HepG2 (cell line): ENCODE results near the gene HES1. TPM values are rescaled to one million over a fixed set of nuclear protein-coding genes. Genes with fewer than 3 reads are reported as not detected.

Source experiments
- ARID3A ChIP-seq: IDR thresholded peaks from 2 replicates; pipeline ENCODE4 v1.6.1; 2012; ENCODE audit warnings: low read depth, low read length, improper control_type of control experiment
- ATF3 ChIP-seq: sonication (generic); formaldehyde crosslinking; IDR thresholded peaks from 2 replicates; pipeline ENCODE4 v1.4.0; 2020; ENCODE audit warnings: missing genetic modification reagents
- CBX5 ChIP-seq: sonication (generic); formaldehyde crosslinking; IDR thresholded peaks from 2 replicates; pipeline ENCODE4 v1.4.0; 2020; ENCODE audit warnings: missing genetic modification reagents, borderline replicate concordance
- CHD2 ChIP-seq: IDR thresholded peaks from 2 replicates; pipeline ENCODE4 v1.6.1; 2011; ENCODE audit warnings: low read depth, low read length, improper control_type of control experiment
- CREB1 ChIP-seq, 2 experiments: fragments of 450-650 bp in 1 of 2; IDR thresholded peaks; 2 replicates each; pipeline ENCODE4 v1.6.1; 2016 to 2017; ENCODE audit warnings: control low read depth in 1 of 2, mild to moderate bottlenecking in 1 of 2, missing compliant biosample characterization in 1 of 2, missing genetic modification characterization in 1 of 2
- FOXP4 ChIP-seq: sonication (generic); formaldehyde crosslinking; IDR thresholded peaks from 2 replicates; pipeline ENCODE4 v1.4.0; 2020; ENCODE audit warnings: missing genetic modification reagents
- HNF1B ChIP-seq: sonication (generic); formaldehyde crosslinking; IDR thresholded peaks from 2 replicates; pipeline ENCODE4 v1.5.1; 2020; ENCODE audit warnings: mild to moderate bottlenecking, moderate library complexity, missing genetic modification reagents
- KLF9 ChIP-seq: IDR thresholded peaks from 2 replicates; pipeline ENCODE4 v1.6.1; 2016; ENCODE audit warnings: low read depth
- MEF2D ChIP-seq: sonication (generic); formaldehyde crosslinking; IDR thresholded peaks from 2 replicates; pipeline ENCODE4 v1.5.1; 2020; ENCODE audit warnings: mild to moderate bottlenecking, missing genetic modification reagents
- MTF2 ChIP-seq: sonication (generic); formaldehyde crosslinking; IDR thresholded peaks from 2 replicates; pipeline ENCODE4 v1.5.0; 2020; ENCODE audit warnings: missing genetic modification reagents, borderline replicate concordance
- MYC ChIP-seq: sonication (generic); formaldehyde crosslinking; IDR thresholded peaks from 2 replicates; pipeline ENCODE4 v1.9.0; 2021; ENCODE audit warnings: missing genetic modification reagents, borderline replicate concordance
- NFIC ChIP-seq: IDR thresholded peaks from 2 replicates; pipeline ENCODE4 v1.6.1; 2012; ENCODE audit warnings: mild to moderate bottlenecking, low read length, inconsistent platforms
- SALL1 ChIP-seq: sonication (generic); formaldehyde crosslinking; IDR thresholded peaks from 2 replicates; pipeline ENCODE4 v1.8.0; 2022; ENCODE audit warnings: mild to moderate bottlenecking, missing genetic modification reagents
- TBX2 ChIP-seq: sonication (generic); formaldehyde crosslinking; IDR thresholded peaks from 2 replicates; pipeline ENCODE4 v1.5.0; 2020; ENCODE audit warnings: missing genetic modification reagents, mild to moderate bottlenecking, borderline replicate concordance
- YEATS2 ChIP-seq: sonication (generic); formaldehyde crosslinking; IDR thresholded peaks from 2 replicates; pipeline ENCODE4 v1.4.0; 2020; ENCODE audit warnings: missing genetic modification reagents, borderline replicate concordance
- ZBTB2 ChIP-seq: sonication (generic); formaldehyde crosslinking; IDR thresholded peaks from 2 replicates; pipeline ENCODE4 v1.8.0; 2022; ENCODE audit warnings: low read depth, missing genetic modification reagents
- ZNF232 ChIP-seq: sonication (generic); formaldehyde crosslinking; IDR thresholded peaks from 2 replicates; pipeline ENCODE4 v1.4.0; 2020; ENCODE audit warnings: missing genetic modification reagents, borderline replicate concordance
- ZNF350 ChIP-seq: sonication (generic); formaldehyde crosslinking; IDR thresholded peaks from 2 replicates; pipeline ENCODE4 v1.4.0; 2020; ENCODE audit warnings: mild to moderate bottlenecking, low read depth, missing genetic modification reagents, borderline replicate concordance
- ZNF761 ChIP-seq: sonication (generic); formaldehyde crosslinking; conservative IDR thresholded peaks from 2 replicates; pipeline ENCODE4 v1.4.0; 2020; ENCODE audit warnings: mild to moderate bottlenecking, missing genetic modification reagents
- ZNF781 ChIP-seq: sonication (generic); formaldehyde crosslinking; IDR thresholded peaks from 2 replicates; pipeline ENCODE4 v1.5.1; 2020; ENCODE audit warnings: borderline replicate concordance, mild to moderate bottlenecking, missing genetic modification reagents; ENCODE audit errors: not compliant biosample characterization
- polyA plus RNA-seq, 8 experiments: library from polyadenylated mRNA; depleted of rRNA in 3 of 8; stranded (reverse) in 7 of 8; unstranded in 1 of 8; fragments of >200 nt; fragmentation: Illumina TruSeq in 4 of 8; extraction: Trizol in 4 of 8; gene quantifications; 2 replicates each; pipeline versions ENCODE4 v1.2.1 to v1.2.3, GENCODE V29; 2011 to 2016; ENCODE audit warnings: low read depth in 4 of 8, missing spikeins in 1 of 8, mixed read lengths in 1 of 8; ENCODE audit not compliant: insufficient read depth in 1 of 8
- total RNA-seq, 5 experiments: library from RNA; depleted of rRNA; stranded (reverse); fragments of >200 nt; fragmentation: Illumina TruSeq; extraction: Trizol; gene quantifications; 2 replicates each; pipeline ENCODE4 v1.2.3, GENCODE V29; 2016; ENCODE audit warnings: low read depth in 1 of 5

The HES1 gene
- total and polyA plus RNA-seq, 2 of the 13 experiments (the other 11 are each of a cell fraction or from before 2014, with no cell fraction given) = 15.4 to 19.8 TPM

- peak; percentile 56 for TF ChIP-seq FOXP4 (CRISPR knock-in tag)
- peak; percentile 51; the same call in 1 of the 2 replicates for TF ChIP-seq MYC
- peak; percentile 47; the same call in 1 of the 2 replicates for TF ChIP-seq MEF2D (CRISPR knock-in tag)
- TF ChIP-seq ZBTB2 (CRISPR knock-in tag) = no peak
- TF ChIP-seq ZNF781 (CRISPR knock-in tag) = peak; percentile 41
- peak; percentile 65; the same call in 1 of the 2 replicates for TF ChIP-seq YEATS2 (CRISPR knock-in tag)
- TF ChIP-seq TBX2 (CRISPR knock-in tag) = peak; percentile 95
- peak; percentile 47; the same call in 1 of the 2 replicates for TF ChIP-seq ZNF350
- no peak for TF ChIP-seq ZNF232 (CRISPR knock-in tag)
- TF ChIP-seq NFIC = no peak
- no peak for TF ChIP-seq CHD2
- no peak for TF ChIP-seq MTF2
- peak; percentile 81 for TF ChIP-seq SALL1 (CRISPR knock-in tag)
- no peak for TF ChIP-seq ARID3A
- TF ChIP-seq ATF3 (CRISPR knock-in tag) = peak; percentile 97
- no peak for TF ChIP-seq CREB1 (IDR thresholded peaks at IDR 0.05)
- TF ChIP-seq CREB1 (CRISPR knock-in tag; IDR thresholded peaks at IDR 0.05) = 0 out of 2 replicates have a peak, but pooled peaks have one; percentile 24
- TF ChIP-seq ZNF761 (CRISPR knock-in tag) = 0 out of 2 replicates have a peak, but pooled peaks have one; percentile 18
- TF ChIP-seq KLF9 (CRISPR knock-in tag) = no peak
- peak; percentile 93 for TF ChIP-seq HNF1B (CRISPR knock-in tag)
- TF ChIP-seq CBX5 (CRISPR knock-in tag) = peak; percentile 38; the same call in 1 of the 2 replicates
These were observed 46.4 kb upstream of the HES1 start (continued) for GRCh38 chr3:194089357-194090177.
